Panc1 (cell line): ENCODE data around the gene NKD1. TPM values are rescaled to one million over a fixed set of nuclear protein-coding genes. Genes with fewer than 3 reads are reported as not detected.

ENCODE experiments used
- ATAC-seq: fragments of 200-7000 bp; cut with Tn5 transposase; 2 replicates; pipeline ENCODE4 v1.9.1; 2020; ENCODE audit warnings: mild to moderate bottlenecking, moderate library complexity
- BruUV-seq: library from RNA; stranded (reverse); fragments of 400-500 nt; replicated peaks from 2 replicates; lab custom pipeline; 2021; lab: Mats Ljungman, UMichigan
- CTCF ChIA-PET: fragments of 300-600 bp; sonication (Branson Sonifier 250); formaldehyde crosslinking; loops from one replicate; lab custom pipeline; 2022; ENCODE audit warnings: antibody characterized with exemption; lab: Charles Lee
- POLR2A ChIA-PET: fragments of 300-600 bp; sonication (Branson Sonifier 250); formaldehyde crosslinking; loops from one replicate; lab custom pipeline; 2022; ENCODE audit warnings: antibody characterized with exemption; lab: Charles Lee
- DNase-seq: peaks from one replicate; pipeline ENCODE4 v3.0.0-alpha.2; 2010; ENCODE audit warnings: low read depth, low spot score
- H3K27ac ChIP-seq: 2 replicates; pipeline ENCODE4 v1.5.1; 2011; ENCODE audit warnings: mild to moderate bottlenecking, low read length, inconsistent platforms
- H3K27me3 ChIP-seq: fragments of 200-500 bp; sonication (Bioruptor generic); 2 replicates; pipeline ENCODE4 v1.6.0; 2014; ENCODE audit warnings: low read length, inconsistent platforms; ENCODE audit not compliant: control insufficient read depth, insufficient read depth
- H3K36me3 ChIP-seq: fragments of 200-500 bp; sonication (Bioruptor generic); 2 replicates; pipeline ENCODE4 v1.5.1; 2014; ENCODE audit warnings: inconsistent platforms, mild to moderate bottlenecking, low read length, moderate library complexity; ENCODE audit not compliant: control insufficient read depth, insufficient read depth
- H3K4me1 ChIP-seq: 2 replicates; pipeline ENCODE4 v1.5.1; 2011; ENCODE audit warnings: inconsistent platforms, mild to moderate bottlenecking, low read length, moderate library complexity; ENCODE audit not compliant: control insufficient read depth, insufficient read depth
- H3K4me3 ChIP-seq, 2 experiments: 2 replicates each; pipeline ENCODE4 v1.5.1; 2011 to 2012; ENCODE audit warnings: low read depth in 2 of 2, low read length in 2 of 2, mild to moderate bottlenecking in 2 of 2, inconsistent platforms in 1 of 2, moderate library complexity in 1 of 2
- H3K9me3 ChIP-seq: fragments of 200-500 bp; sonication (Bioruptor generic); 2 replicates; pipeline ENCODE4 v1.5.1; 2014; ENCODE audit warnings: low read depth, mild to moderate bottlenecking, inconsistent platforms, low read length, moderate library complexity; ENCODE audit not compliant: control insufficient read depth, insufficient read depth
- POLR2AphosphoS5 ChIP-seq: IDR thresholded peaks from 2 replicates; pipeline ENCODE4 v1.6.1; 2012; ENCODE audit warnings: mild to moderate bottlenecking, low read depth, low read length, moderate library complexity
- SIN3A ChIP-seq: IDR thresholded peaks from 2 replicates; pipeline ENCODE4 v1.6.1; 2012; ENCODE audit warnings: low read depth, mild to moderate bottlenecking, low read length, moderate library complexity, borderline replicate concordance; ENCODE audit not compliant: insufficient read depth
- TCF7L2 ChIP-seq: IDR thresholded peaks from 2 replicates; pipeline ENCODE4 v1.6.1; 2011; ENCODE audit warnings: mild to moderate bottlenecking, low read depth, low read length, inconsistent platforms
- in situ Hi-C: cut with HindIII; loops from 2 replicates; pipeline ENCODE4 v1.10.0; 2016; ENCODE audit warnings: low sequenced_read_pairs, low pct_unique_long_range_greater_than_20kb
- intact Hi-C: fragments of 100-400 bp; cut with micrococcal nuclease; formaldehyde crosslinking; loops from one replicate; pipeline ENCODE4 v1.10.0; 2022; ENCODE audit not compliant: unreplicated experiment
- total RNA-seq: library from RNA; stranded (reverse); gene quantifications from one replicate; pipeline ENCODE4 v1.2.1, GENCODE V29; 2021; ENCODE audit not compliant: unreplicated experiment
- TF ChIP-seq, protein P1 (sequence below): fragments of 450-650 bp; IDR thresholded peaks from 2 replicates; pipeline ENCODE4 v1.5.1; 2017; ENCODE audit warnings: mild to moderate bottlenecking
- TF ChIP-seq, protein P2 (sequence below), 2 experiments: IDR thresholded peaks; 2 replicates each; pipeline ENCODE4 v1.6.1; 2011 to 2012; ENCODE audit warnings: low read depth in 2 of 2, control low read depth in 1 of 2, low read length in 1 of 2, mild to moderate bottlenecking in 1 of 2, moderate library complexity in 1 of 2; ENCODE audit not compliant: insufficient read depth in 1 of 2

Gene NKD1
- total RNA-seq, 1 experiment from 2014 or later: 0.18 TPM

DNA sequence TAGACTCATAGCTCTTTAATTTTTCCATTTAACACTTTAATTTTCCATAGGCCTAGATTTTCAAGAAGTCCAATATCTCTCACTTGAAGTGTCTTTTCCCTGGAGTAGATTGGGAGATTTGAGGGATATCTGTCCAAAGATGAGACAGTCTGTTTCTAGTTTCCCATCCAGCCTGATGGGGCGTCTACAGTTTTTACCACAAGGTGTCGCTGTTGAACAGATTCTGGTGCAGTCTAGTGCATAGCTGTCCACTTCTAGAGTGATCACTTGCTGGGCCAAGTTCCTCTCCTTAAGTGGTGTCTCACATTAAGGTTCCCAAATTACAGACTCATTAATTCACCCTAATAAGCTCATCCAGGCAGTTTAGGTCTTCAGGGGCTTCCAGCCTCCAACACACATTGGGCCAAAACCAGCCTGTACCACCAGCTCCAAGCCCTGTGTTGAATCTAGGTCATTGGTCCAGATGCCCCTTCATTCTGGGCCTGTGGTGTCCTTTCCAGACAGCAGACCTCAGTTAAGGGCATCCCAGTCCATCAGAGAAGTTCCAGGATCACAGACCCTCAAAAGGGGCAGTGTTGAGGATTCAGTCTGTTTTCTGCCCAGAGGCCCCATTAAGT lies 123.6 kb downstream of the NKD1 start:
- BruUV-seq: no TSS peak

DNA sequence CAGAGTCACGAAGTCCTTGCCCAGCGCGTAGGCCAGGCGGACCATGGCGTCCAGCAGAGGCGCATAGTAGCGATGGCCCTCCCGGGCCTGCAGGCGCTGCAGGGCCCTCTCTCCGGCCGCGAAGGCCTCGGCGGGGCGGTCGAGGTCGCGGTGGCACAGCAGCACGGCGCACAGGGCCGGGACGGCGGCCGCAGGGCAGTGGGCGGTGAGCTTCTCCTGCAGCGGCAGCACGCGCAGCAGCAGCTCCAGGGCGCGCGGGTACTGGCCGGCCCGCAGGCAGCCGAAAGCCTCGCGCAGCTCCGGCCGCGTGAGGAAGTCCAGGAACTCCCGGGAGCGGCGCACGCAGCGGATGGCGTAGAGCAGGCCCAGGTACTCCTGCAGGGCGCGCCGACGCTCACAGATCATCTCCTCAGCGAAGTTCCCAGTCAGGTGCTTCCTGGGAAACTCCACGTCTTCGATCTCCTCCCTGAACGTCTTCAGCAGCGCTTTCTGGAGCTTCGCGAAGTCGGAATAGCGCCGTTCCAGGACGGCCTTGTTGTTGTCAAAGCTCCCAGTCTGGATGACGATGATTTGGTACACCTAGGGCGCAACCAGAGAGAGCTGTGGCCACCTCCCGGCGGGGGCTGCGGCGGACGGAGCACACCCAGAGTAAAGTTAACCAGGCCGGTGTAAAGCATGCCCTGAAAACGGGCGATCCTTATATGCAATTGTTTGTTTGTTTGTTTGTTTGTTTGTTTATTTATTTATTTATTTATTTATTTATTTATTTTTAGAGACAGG lies 125.5 kb downstream of the NKD1 start:
- DNase-seq: no peak
- Histone ChIP-seq H3K27me3 (no peaks in the 10 kb centered on the region), H3K27ac (no peak overlapping the region), H3K4me3 (no peak overlapping the region), H3K36me3 (no peaks in the 10 kb centered on the region), H3K9me3 (no peaks in the 10 kb centered on the region), H3K4me1 (no peaks in the 10 kb centered on the region)
- no peak for ATAC-seq
- in situ Hi-C loops (no loop called here), intact Hi-C loops (no loop called here)
- ChIA-PET CTCF (no interaction called here), POLR2A (no interaction called here)
- TF ChIP-seq TCF7L2: no peak
- TF ChIP-seq, protein P1, sequence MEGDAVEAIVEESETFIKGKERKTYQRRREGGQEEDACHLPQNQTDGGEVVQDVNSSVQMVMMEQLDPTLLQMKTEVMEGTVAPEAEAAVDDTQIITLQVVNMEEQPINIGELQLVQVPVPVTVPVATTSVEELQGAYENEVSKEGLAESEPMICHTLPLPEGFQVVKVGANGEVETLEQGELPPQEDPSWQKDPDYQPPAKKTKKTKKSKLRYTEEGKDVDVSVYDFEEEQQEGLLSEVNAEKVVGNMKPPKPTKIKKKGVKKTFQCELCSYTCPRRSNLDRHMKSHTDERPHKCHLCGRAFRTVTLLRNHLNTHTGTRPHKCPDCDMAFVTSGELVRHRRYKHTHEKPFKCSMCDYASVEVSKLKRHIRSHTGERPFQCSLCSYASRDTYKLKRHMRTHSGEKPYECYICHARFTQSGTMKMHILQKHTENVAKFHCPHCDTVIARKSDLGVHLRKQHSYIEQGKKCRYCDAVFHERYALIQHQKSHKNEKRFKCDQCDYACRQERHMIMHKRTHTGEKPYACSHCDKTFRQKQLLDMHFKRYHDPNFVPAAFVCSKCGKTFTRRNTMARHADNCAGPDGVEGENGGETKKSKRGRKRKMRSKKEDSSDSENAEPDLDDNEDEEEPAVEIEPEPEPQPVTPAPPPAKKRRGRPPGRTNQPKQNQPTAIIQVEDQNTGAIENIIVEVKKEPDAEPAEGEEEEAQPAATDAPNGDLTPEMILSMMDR: no peak
- BruUV-seq: no TSS peak

More for the DNA sequence above, 123.6 kb downstream of the NKD1 start:
- H3K36me3 ChIP-seq: no peaks in the 10 kb centered on the region
- POLR2A ChIA-PET: no interaction called here
- no peaks in the 10 kb centered on the region for H3K27me3 ChIP-seq
- intact Hi-C loops (no loop called here), in situ Hi-C loops (no loop called here)
- H3K4me1 ChIP-seq: no peaks in the 10 kb centered on the region
- H3K9me3 ChIP-seq: no peaks in the 10 kb centered on the region
- no peak for ATAC-seq
- H3K27ac ChIP-seq: no peak overlapping the region
- H3K4me3 ChIP-seq: no peak overlapping the region
- TF ChIP-seq POLR2AphosphoS5: no peak
- TF ChIP-seq, protein P1: peak; percentile 52
- no peak for DNase-seq
- CTCF ChIA-PET: no interaction called here

DNA sequence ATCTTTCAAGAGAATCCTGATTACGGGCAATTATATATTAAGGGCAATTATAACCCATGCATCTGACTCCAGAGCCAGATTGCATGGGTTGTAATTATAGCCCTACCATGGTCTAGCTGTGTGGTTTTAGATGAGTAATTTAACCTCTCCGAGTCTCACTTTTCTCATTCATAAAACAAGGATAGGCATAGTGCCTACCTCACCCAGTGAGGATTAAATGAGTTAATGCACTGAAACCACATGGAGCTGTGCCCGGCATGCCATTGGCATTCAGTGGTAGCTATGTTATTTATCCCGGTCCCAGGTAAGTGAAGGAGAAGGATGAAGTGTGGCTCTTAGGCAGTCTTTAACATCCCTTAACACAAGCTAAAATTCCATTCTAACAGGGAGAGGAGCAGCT lies 126.6 kb downstream of the NKD1 start:
- no peak for TF ChIP-seq POLR2AphosphoS5
- TF ChIP-seq, protein P1: no peak
- TF ChIP-seq TCF7L2: no peak
- TF ChIP-seq, protein P2, sequence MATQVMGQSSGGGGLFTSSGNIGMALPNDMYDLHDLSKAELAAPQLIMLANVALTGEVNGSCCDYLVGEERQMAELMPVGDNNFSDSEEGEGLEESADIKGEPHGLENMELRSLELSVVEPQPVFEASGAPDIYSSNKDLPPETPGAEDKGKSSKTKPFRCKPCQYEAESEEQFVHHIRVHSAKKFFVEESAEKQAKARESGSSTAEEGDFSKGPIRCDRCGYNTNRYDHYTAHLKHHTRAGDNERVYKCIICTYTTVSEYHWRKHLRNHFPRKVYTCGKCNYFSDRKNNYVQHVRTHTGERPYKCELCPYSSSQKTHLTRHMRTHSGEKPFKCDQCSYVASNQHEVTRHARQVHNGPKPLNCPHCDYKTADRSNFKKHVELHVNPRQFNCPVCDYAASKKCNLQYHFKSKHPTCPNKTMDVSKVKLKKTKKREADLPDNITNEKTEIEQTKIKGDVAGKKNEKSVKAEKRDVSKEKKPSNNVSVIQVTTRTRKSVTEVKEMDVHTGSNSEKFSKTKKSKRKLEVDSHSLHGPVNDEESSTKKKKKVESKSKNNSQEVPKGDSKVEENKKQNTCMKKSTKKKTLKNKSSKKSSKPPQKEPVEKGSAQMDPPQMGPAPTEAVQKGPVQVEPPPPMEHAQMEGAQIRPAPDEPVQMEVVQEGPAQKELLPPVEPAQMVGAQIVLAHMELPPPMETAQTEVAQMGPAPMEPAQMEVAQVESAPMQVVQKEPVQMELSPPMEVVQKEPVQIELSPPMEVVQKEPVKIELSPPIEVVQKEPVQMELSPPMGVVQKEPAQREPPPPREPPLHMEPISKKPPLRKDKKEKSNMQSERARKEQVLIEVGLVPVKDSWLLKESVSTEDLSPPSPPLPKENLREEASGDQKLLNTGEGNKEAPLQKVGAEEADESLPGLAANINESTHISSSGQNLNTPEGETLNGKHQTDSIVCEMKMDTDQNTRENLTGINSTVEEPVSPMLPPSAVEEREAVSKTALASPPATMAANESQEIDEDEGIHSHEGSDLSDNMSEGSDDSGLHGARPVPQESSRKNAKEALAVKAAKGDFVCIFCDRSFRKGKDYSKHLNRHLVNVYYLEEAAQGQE (IDR thresholded peaks at IDR 0.05; ENCODE audit: insufficient read depth in 1 of 2, low read depth in 2 of 2, low read length in 1 of 2): no peak
- no peak for TF ChIP-seq SIN3A
- Histone ChIP-seq H3K36me3 (no peaks in the 10 kb centered on the region), H3K9me3 (no peaks in the 10 kb centered on the region), H3K4me3 (no peak overlapping the region), H3K4me1 (no peaks in the 10 kb centered on the region), H3K27me3 (no peaks in the 10 kb centered on the region), H3K27ac (no peak overlapping the region)
- ChIA-PET CTCF (interaction anchor here (1.3 kb wide), 1 partner anchor 132 kb away, joined by 7 read pairs; no protein-coding TSS in a partner anchor), POLR2A (no interaction called here)
- in situ Hi-C loops (no loop called here), intact Hi-C loops (no loop called here)
- no TSS peak for BruUV-seq
- no peak for DNase-seq
- ATAC-seq: no peak
